GM23338 (cell line): ENCODE measurements around the gene B3GALNT1.

ENCODE experiments used
- CREB1 ChIP-seq: fragments of 250-450 bp; sonication (Bioruptor Pico); IDR thresholded peaks from 2 replicates; pipeline ENCODE4 v1.5.0; 2020; ENCODE audit warnings: low read depth, mild to moderate bottlenecking, moderate library complexity
- EZH2 ChIP-seq: fragments of 200-600 bp; sonication (generic); IDR thresholded peaks from one replicate; pipeline ENCODE4 v1.8.0; 2017; ENCODE audit warnings: antibody characterized with exemption, mild to moderate bottlenecking, low read depth; ENCODE audit not compliant: unreplicated experiment
- EZH2phosphoT487 ChIP-seq: fragments of 200-600 bp; sonication (generic); IDR thresholded peaks from one replicate; pipeline ENCODE4 v1.8.1; 2018; ENCODE audit warnings: antibody characterized with exemption; ENCODE audit not compliant: unreplicated experiment
- JUNB ChIP-seq: IDR thresholded peaks from one replicate; pipeline ENCODE4 v1.6.1; 2016; ENCODE audit warnings: antibody characterized with exemption; ENCODE audit not compliant: unreplicated experiment
- NANOG ChIP-seq: IDR thresholded peaks from 2 replicates; pipeline ENCODE4 v1.6.1; 2016; ENCODE audit warnings: antibody characterized with exemption, borderline replicate concordance
- POLR2AphosphoS5 ChIP-seq: IDR thresholded peaks from 2 replicates; pipeline ENCODE4 v1.6.1; 2016; ENCODE audit warnings: antibody characterized with exemption, low read depth
- TF ChIP-seq, protein P1 (sequence below), 2 experiments: fragments of 200-600 bp in 1 of 2; sonication (generic) in 1 of 2; conservative IDR thresholded peaks; 2 replicates each; pipeline versions ENCODE4 v1.5.1 to v1.6.1; 2016 to 2017; ENCODE audit warnings: antibody characterized with exemption in 2 of 2, low read depth in 2 of 2, mild to moderate bottlenecking in 2 of 2, moderate library complexity in 1 of 2
- TF ChIP-seq, protein P2 (sequence below): IDR thresholded peaks from 2 replicates; pipeline ENCODE4 v1.6.1; 2016; ENCODE audit warnings: antibody characterized with exemption
- TF ChIP-seq, protein P3 (sequence below): IDR thresholded peaks from one replicate; pipeline ENCODE4 v1.6.1; 2018; ENCODE audit warnings: antibody characterized with exemption; ENCODE audit not compliant: unreplicated experiment
- TF ChIP-seq, protein P4 (sequence below): fragments of 250-450 bp; sonication (Bioruptor Pico); IDR thresholded peaks from 2 replicates; pipeline ENCODE4 v1.5.0; 2020; ENCODE audit warnings: mild to moderate bottlenecking, moderate library complexity

DNA sequence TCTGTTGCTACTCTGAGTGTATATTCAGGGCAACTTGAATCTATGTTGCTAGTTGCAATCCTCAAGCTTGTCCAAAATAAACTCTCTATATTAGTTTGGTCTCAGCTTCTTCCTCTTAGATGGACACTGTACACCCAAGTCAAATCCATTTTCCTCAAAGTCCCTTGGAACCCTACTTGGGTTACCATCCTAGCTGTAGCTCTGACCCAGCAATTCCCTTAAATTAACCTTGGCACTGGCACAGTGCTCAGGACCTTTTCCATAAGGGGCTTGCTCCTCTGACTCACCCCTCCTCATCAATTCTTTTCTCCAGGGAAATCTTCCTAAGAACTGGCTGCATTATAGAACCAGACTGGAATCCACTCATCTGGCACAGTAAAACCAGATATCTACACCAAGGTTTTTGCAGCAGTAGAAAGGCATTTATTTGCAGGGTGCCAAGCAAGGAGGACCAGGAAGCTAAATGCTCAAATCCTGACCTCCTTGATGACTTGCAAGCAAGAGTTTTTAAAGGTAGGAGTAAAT, 44.9 kb upstream of the B3GALNT1 start:
- TF ChIP-seq, protein P1, sequence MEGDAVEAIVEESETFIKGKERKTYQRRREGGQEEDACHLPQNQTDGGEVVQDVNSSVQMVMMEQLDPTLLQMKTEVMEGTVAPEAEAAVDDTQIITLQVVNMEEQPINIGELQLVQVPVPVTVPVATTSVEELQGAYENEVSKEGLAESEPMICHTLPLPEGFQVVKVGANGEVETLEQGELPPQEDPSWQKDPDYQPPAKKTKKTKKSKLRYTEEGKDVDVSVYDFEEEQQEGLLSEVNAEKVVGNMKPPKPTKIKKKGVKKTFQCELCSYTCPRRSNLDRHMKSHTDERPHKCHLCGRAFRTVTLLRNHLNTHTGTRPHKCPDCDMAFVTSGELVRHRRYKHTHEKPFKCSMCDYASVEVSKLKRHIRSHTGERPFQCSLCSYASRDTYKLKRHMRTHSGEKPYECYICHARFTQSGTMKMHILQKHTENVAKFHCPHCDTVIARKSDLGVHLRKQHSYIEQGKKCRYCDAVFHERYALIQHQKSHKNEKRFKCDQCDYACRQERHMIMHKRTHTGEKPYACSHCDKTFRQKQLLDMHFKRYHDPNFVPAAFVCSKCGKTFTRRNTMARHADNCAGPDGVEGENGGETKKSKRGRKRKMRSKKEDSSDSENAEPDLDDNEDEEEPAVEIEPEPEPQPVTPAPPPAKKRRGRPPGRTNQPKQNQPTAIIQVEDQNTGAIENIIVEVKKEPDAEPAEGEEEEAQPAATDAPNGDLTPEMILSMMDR (conservative IDR thresholded peaks at IDR 0.05; ENCODE audit: low read depth in 2 of 2) = no peak
- no peak for TF ChIP-seq EZH2phosphoT487
- TF ChIP-seq JUNB = no peak
- TF ChIP-seq, protein P2, sequence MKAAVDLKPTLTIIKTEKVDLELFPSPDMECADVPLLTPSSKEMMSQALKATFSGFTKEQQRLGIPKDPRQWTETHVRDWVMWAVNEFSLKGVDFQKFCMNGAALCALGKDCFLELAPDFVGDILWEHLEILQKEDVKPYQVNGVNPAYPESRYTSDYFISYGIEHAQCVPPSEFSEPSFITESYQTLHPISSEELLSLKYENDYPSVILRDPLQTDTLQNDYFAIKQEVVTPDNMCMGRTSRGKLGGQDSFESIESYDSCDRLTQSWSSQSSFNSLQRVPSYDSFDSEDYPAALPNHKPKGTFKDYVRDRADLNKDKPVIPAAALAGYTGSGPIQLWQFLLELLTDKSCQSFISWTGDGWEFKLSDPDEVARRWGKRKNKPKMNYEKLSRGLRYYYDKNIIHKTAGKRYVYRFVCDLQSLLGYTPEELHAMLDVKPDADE = no peak
- TF ChIP-seq, protein P3, sequence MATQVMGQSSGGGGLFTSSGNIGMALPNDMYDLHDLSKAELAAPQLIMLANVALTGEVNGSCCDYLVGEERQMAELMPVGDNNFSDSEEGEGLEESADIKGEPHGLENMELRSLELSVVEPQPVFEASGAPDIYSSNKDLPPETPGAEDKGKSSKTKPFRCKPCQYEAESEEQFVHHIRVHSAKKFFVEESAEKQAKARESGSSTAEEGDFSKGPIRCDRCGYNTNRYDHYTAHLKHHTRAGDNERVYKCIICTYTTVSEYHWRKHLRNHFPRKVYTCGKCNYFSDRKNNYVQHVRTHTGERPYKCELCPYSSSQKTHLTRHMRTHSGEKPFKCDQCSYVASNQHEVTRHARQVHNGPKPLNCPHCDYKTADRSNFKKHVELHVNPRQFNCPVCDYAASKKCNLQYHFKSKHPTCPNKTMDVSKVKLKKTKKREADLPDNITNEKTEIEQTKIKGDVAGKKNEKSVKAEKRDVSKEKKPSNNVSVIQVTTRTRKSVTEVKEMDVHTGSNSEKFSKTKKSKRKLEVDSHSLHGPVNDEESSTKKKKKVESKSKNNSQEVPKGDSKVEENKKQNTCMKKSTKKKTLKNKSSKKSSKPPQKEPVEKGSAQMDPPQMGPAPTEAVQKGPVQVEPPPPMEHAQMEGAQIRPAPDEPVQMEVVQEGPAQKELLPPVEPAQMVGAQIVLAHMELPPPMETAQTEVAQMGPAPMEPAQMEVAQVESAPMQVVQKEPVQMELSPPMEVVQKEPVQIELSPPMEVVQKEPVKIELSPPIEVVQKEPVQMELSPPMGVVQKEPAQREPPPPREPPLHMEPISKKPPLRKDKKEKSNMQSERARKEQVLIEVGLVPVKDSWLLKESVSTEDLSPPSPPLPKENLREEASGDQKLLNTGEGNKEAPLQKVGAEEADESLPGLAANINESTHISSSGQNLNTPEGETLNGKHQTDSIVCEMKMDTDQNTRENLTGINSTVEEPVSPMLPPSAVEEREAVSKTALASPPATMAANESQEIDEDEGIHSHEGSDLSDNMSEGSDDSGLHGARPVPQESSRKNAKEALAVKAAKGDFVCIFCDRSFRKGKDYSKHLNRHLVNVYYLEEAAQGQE = no peak
- no peak for TF ChIP-seq NANOG
- no peak for TF ChIP-seq POLR2AphosphoS5
- TF ChIP-seq CREB1 (CRISPR knock-in tag) = no peak
- no peak for TF ChIP-seq EZH2
- TF ChIP-seq, protein P4, sequence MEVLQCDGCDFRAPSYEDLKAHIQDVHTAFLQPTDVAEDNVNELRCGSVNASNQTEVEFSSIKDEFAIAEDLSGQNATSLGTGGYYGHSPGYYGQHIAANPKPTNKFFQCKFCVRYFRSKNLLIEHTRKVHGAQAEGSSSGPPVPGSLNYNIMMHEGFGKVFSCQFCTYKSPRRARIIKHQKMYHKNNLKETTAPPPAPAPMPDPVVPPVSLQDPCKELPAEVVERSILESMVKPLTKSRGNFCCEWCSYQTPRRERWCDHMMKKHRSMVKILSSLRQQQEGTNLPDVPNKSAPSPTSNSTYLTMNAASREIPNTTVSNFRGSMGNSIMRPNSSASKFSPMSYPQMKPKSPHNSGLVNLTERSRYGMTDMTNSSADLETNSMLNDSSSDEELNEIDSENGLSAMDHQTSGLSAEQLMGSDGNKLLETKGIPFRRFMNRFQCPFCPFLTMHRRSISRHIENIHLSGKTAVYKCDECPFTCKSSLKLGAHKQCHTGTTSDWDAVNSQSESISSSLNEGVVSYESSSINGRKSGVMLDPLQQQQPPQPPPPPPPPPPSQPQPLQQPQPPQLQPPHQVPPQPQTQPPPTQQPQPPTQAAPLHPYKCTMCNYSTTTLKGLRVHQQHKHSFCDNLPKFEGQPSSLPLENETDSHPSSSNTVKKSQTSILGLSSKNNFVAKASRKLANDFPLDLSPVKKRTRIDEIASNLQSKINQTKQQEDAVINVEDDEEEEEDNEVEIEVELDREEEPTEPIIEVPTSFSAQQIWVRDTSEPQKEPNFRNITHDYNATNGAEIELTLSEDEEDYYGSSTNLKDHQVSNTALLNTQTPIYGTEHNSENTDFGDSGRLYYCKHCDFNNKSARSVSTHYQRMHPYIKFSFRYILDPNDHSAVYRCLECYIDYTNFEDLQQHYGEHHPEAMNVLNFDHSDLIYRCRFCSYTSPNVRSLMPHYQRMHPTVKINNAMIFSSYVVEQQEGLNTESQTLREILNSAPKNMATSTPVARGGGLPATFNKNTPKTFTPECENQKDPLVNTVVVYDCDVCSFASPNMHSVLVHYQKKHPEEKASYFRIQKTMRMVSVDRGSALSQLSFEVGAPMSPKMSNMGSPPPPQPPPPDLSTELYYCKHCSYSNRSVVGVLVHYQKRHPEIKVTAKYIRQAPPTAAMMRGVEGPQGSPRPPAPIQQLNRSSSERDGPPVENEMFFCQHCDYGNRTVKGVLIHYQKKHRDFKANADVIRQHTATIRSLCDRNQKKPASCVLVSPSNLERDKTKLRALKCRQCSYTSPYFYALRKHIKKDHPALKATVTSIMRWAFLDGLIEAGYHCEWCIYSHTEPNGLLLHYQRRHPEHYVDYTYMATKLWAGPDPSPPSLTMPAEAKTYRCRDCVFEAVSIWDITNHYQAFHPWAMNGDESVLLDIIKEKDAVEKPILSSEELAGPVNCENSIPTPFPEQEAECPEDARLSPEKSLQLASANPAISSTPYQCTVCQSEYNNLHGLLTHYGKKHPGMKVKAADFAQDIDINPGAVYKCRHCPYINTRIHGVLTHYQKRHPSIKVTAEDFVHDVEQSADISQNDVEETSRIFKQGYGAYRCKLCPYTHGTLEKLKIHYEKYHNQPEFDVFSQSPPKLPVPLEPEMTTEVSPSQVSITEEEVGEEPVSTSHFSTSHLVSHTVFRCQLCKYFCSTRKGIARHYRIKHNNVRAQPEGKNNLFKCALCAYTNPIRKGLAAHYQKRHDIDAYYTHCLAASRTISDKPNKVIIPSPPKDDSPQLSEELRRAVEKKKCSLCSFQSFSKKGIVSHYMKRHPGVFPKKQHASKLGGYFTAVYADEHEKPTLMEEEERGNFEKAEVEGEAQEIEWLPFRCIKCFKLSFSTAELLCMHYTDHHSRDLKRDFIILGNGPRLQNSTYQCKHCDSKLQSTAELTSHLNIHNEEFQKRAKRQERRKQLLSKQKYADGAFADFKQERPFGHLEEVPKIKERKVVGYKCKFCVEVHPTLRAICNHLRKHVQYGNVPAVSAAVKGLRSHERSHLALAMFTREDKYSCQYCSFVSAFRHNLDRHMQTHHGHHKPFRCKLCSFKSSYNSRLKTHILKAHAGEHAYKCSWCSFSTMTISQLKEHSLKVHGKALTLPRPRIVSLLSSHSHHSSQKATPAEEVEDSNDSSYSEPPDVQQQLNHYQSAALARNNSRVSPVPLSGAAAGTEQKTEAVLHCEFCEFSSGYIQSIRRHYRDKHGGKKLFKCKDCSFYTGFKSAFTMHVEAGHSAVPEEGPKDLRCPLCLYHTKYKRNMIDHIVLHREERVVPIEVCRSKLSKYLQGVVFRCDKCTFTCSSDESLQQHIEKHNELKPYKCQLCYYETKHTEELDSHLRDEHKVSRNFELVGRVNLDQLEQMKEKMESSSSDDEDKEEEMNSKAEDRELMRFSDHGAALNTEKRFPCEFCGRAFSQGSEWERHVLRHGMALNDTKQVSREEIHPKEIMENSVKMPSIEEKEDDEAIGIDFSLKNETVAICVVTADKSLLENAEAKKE = no peak
